Stimulated activated memory B cell treated with anti-CD40 and anti-IgM and Interleukin-4, amounts not matched to agents 10 μg/mL and 1 μg/mL and 100 μg/mL, for 72 hours (primary cell): ENCODE results near the gene TLE3.

ENCODE experiments used
- ATAC-seq: fragments of 150-1000 bp; cut with Tn5 transposase; 2 replicates; pipeline ENCODE4 v1.10.0; 2021
- H3K27ac Mint-ChIP-seq: one replicate; pipeline ENCODE4 v1.8.0; 2022; ENCODE audit warnings: mild to moderate bottlenecking, mixed read lengths
- H3K27me3 Mint-ChIP-seq: one replicate; pipeline ENCODE4 v1.8.0; 2022; ENCODE audit warnings: mixed read lengths
- H3K36me3 Mint-ChIP-seq: one replicate; pipeline ENCODE4 v1.8.0; 2022; ENCODE audit warnings: mixed read lengths
- H3K4me1 Mint-ChIP-seq: one replicate; pipeline ENCODE4 v1.8.0; 2022; ENCODE audit warnings: mixed read lengths
- H3K4me3 Mint-ChIP-seq: one replicate; pipeline ENCODE4 v1.8.0; 2022; ENCODE audit warnings: mild to moderate bottlenecking, moderate library complexity, mixed read lengths
- H3K9me3 Mint-ChIP-seq: one replicate; pipeline ENCODE4 v1.8.0; 2022; ENCODE audit warnings: mixed read lengths

TLE3 gene

DNA sequence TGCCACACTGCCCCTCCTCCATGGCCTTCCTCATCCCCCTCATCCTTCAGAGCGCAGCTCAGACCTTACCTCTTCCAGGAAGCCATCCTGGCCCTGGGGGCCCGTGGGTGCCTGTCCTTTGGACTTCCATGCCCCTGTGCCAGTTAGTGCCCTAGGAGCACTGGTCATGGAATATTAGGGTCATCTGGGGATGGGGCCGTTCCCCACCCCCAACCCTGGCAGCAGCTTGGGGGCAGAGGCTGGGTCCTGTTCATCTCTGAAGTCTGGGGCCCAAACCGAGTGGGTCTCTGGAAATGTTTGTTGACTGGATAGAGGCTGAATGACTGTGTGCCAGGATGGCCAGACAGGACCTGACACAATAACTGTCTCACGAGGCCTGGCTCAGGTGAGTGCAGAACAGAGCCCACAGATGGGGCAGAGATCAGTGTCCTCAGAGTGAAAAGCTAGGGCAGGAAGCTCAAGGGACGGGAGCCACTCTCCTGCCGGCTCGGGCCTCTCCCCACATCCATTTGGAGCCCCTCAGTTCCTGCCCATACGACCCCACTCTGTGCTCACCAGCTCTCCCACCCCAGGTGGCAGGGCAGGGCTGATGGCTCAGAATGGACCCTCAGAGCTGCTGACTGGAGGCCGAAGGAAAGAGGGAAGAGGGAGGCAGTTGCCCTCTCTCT lies 62.5 kb downstream of the TLE3 start:
- H3K36me3 Mint-ChIP-seq = peaks cover 6% of the 10 kb centered on the region
- ATAC-seq = no peak
- H3K9me3 Mint-ChIP-seq = no peaks in the 10 kb centered on the region
- H3K4me1 Mint-ChIP-seq = peaks cover 72% of the 10 kb centered on the region
- H3K27ac Mint-ChIP-seq = peak overlapping the region; percentile 77
- H3K4me3 Mint-ChIP-seq = no peak overlapping the region
- H3K27me3 Mint-ChIP-seq = no peaks in the 10 kb centered on the region

DNA sequence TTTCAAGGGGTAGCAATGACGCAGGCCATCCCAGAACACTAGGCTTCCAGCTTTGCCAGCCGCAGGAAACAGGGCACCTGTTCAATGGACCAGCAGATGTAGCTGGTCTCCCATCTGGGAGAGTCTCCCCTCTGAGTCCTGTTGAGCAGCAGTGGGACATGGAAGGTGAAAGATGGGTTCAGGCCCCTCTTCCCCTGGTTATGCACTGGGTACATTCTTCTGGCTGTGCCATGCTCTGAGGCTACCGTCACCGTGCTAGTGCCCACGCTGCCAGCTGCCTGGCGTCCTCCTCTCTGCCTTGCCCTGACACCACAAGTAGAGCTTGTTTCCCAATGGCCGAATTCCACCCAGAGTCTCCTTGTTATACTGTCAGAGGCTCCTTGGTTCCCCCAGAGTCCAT lies 63.1 kb downstream of the TLE3 start:
- peak overlapping the region; percentile 77 for H3K27ac Mint-ChIP-seq
- H3K4me3 Mint-ChIP-seq = no peak overlapping the region
- H3K36me3 Mint-ChIP-seq = peaks cover 6% of the 10 kb centered on the region
- no peak for ATAC-seq
- no peaks in the 10 kb centered on the region for H3K9me3 Mint-ChIP-seq
- no peaks in the 10 kb centered on the region for H3K27me3 Mint-ChIP-seq
- peaks cover 72% of the 10 kb centered on the region for H3K4me1 Mint-ChIP-seq

GRCh38 chr15:70034141-70034540 lies 63.6 kb downstream of the TLE3 start:
- H3K9me3 Mint-ChIP-seq = no peaks in the 10 kb centered on the region
- H3K27ac Mint-ChIP-seq = peak overlapping the region; percentile 77
- H3K4me3 Mint-ChIP-seq = no peak overlapping the region
- no peaks in the 10 kb centered on the region for H3K27me3 Mint-ChIP-seq
- no peak for ATAC-seq
- H3K4me1 Mint-ChIP-seq = peaks cover 77% of the 10 kb centered on the region
- peaks cover 6% of the 10 kb centered on the region for H3K36me3 Mint-ChIP-seq

- Mint-ChIP-seq H3K4me3 (no peak overlapping the region), H3K4me1 (peaks cover 75% of the 10 kb centered on the region), H3K27ac (peak overlapping the region; percentile 77), H3K27me3 (no peaks in the 10 kb centered on the region), H3K9me3 (no peaks in the 10 kb centered on the region), H3K36me3 (peaks cover 6% of the 10 kb centered on the region)
- ATAC-seq = no peak
Observed at GRCh38 chr15:70033529-70034140, 64.1 kb downstream of the TLE3 start.

DNA sequence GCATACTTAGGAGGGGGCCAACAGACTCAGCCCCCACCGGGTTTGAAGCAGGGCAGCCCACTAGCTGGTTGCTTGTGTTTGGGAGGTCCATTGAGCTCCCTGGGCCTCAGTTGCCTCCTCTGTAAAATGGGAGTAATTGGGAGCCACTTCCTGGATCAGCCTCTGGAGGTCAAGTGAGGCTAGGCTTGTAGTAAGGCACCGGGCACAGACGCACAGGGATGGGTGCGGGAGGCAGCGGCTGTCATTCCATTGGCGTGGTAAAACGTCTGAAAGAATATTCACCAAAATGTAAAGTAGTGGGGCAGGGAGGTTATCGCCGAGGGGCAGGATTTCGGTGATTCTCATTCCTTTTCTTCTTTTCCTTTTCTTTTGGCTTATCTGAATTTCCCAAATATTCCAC lies 64.6 kb downstream of the TLE3 start:
- Mint-ChIP-seq H3K27me3 (no peaks in the 10 kb centered on the region), H3K9me3 (no peaks in the 10 kb centered on the region), H3K36me3 (peaks cover 6% of the 10 kb centered on the region), H3K4me1 (peaks cover 70% of the 10 kb centered on the region), H3K4me3 (no peak overlapping the region), H3K27ac (peak overlapping the region; percentile 51)
- no peak for ATAC-seq

GRCh38 chr15:70032509-70032908 lies 65.2 kb downstream of the TLE3 start:
- Mint-ChIP-seq H3K4me1 (peaks cover 64% of the 10 kb centered on the region), H3K9me3 (no peaks in the 10 kb centered on the region), H3K4me3 (no peak overlapping the region), H3K27me3 (no peaks in the 10 kb centered on the region), H3K36me3 (peaks cover 6% of the 10 kb centered on the region), H3K27ac (peak overlapping the region; percentile 51)
- ATAC-seq = no peak

GRCh38 chr15:70031713-70032112 lies 66.0 kb downstream of the TLE3 start:
- Mint-ChIP-seq H3K4me3 (no peak overlapping the region), H3K27me3 (no peaks in the 10 kb centered on the region), H3K27ac (peak overlapping the region; percentile 40)

DNA sequence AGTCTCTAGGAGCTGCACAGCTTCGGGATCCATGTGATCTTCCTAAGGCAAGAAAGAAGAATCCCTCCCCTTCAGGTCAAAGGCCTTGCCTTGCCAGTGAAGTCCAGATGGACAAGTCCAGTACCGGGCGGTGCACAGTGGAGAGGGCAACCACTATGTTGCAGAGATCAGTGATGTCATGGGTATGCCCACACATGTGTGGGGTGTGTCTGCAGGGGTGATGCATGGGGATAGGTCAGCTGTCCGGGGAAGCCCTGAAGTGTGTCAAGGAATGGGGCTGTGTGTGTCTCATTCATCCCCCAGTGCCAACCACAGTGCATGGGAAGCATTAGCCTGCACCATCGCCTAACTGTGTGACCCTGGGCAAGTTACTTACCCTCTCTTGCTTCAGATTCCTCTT lies 66.5 kb downstream of the TLE3 start:
- H3K36me3 Mint-ChIP-seq = peaks cover 6% of the 10 kb centered on the region
- H3K4me3 Mint-ChIP-seq = no peak overlapping the region
- no peak for ATAC-seq
- H3K9me3 Mint-ChIP-seq = no peaks in the 10 kb centered on the region
- no peaks in the 10 kb centered on the region for H3K27me3 Mint-ChIP-seq
- H3K27ac Mint-ChIP-seq = peak overlapping the region; percentile 40
- H3K4me1 Mint-ChIP-seq = peaks cover 60% of the 10 kb centered on the region

More at GRCh38 chr15:70031713-70032112, 66.0 kb downstream of the TLE3 start:
- peaks cover 6% of the 10 kb centered on the region for H3K36me3 Mint-ChIP-seq
- H3K9me3 Mint-ChIP-seq = no peaks in the 10 kb centered on the region
- ATAC-seq = no peak
- peaks cover 60% of the 10 kb centered on the region for H3K4me1 Mint-ChIP-seq

DNA sequence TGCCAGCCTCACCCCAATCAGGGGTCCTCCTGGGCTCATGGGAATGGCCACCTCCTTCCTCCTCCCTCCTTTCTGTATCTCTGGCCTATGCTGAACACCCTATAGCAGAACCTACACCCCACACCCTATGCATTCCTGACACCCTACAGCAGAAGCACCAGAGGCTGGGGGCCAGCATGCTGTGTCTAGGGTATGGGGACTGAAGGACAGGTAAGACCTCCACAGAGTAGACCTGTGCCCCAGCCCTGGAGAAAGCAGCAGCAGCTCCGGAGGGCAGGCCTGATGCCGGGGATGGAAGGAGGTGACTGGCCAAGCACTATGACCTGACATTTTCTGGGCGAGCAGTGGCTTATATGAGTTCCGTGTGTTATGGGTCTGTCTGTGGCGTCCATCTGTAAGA lies 66.9 kb downstream of the TLE3 start:
- no peak for ATAC-seq
- Mint-ChIP-seq H3K9me3 (no peaks in the 10 kb centered on the region), H3K27ac (peak overlapping the region; percentile 40), H3K4me1 (peaks cover 58% of the 10 kb centered on the region), H3K4me3 (no peak overlapping the region), H3K27me3 (no peaks in the 10 kb centered on the region), H3K36me3 (peaks cover 6% of the 10 kb centered on the region)

DNA sequence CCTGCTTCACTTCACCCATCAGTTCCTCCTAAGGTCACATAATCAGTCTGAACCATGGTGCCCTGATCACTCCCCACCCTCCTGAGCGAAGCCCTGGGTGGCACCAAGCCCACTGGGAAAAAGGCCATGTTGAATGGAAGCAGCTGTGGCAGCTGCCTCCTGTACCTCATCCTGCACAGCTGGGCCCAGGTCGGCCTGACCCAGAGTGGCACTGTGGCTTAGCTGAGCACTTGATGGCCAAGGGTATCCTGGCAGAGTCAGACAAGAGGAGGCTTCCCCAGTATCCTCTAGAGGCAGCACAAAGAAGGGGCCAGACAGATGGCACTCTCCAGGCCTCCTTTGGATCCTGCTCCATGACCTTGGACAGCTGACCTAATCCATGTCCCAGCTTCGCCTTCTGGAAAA lies 68.4 kb downstream of the TLE3 start:
- Mint-ChIP-seq H3K27ac (peak overlapping the region; percentile 40), H3K4me1 (peaks cover 58% of the 10 kb centered on the region), H3K36me3 (peaks cover 6% of the 10 kb centered on the region), H3K9me3 (no peaks in the 10 kb centered on the region), H3K4me3 (no peak overlapping the region), H3K27me3 (no peaks in the 10 kb centered on the region)
- no peak for ATAC-seq

- H3K27me3 Mint-ChIP-seq = no peaks in the 10 kb centered on the region
- H3K9me3 Mint-ChIP-seq = no peaks in the 10 kb centered on the region
- peaks cover 6% of the 10 kb centered on the region for H3K36me3 Mint-ChIP-seq
- no peak for ATAC-seq
- no peak overlapping the region for H3K4me3 Mint-ChIP-seq
- H3K27ac Mint-ChIP-seq = no peak overlapping the region
- H3K4me1 Mint-ChIP-seq = peaks cover 70% of the 10 kb centered on the region
Observed at GRCh38 chr15:70027518-70027917, 70.2 kb downstream of the TLE3 start.

GRCh38 chr15:70026991-70027390 lies 70.7 kb downstream of the TLE3 start:
- H3K27ac Mint-ChIP-seq = no peak overlapping the region
- H3K36me3 Mint-ChIP-seq = peaks cover 6% of the 10 kb centered on the region
- no peaks in the 10 kb centered on the region for H3K9me3 Mint-ChIP-seq
- H3K4me1 Mint-ChIP-seq = peaks cover 76% of the 10 kb centered on the region
- no peak for ATAC-seq
- no peak overlapping the region for H3K4me3 Mint-ChIP-seq
- no peaks in the 10 kb centered on the region for H3K27me3 Mint-ChIP-seq

GRCh38 chr15:70025413-70026296 lies 72.1 kb downstream of the TLE3 start:
- H3K27me3 Mint-ChIP-seq = no peaks in the 10 kb centered on the region

DNA sequence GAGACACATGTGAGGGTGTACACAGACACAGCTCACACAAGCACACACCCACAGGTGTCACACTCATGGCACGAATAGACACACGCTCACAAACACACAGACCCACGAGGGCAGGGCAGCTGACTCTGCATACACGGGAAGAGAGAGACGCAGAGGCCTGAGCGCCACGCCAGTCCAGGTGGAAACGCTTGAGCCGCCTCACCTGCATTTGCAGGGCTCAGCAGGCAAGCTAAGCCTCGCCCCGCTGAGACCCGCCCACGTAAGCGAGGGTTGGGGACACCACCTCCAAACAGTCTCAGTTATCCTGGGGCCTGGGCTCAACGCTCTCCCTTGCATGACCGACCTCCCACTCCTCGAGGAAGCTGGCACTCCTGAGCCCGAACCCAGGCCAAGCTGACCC lies 73.2 kb downstream of the TLE3 start:
- H3K9me3 Mint-ChIP-seq = no peaks in the 10 kb centered on the region
- H3K36me3 Mint-ChIP-seq = no peaks in the 10 kb centered on the region
- ATAC-seq = no peak
- peaks cover 68% of the 10 kb centered on the region for H3K4me1 Mint-ChIP-seq
- no peak overlapping the region for H3K4me3 Mint-ChIP-seq
- no peaks in the 10 kb centered on the region for H3K27me3 Mint-ChIP-seq
- peak overlapping the region; percentile 85 for H3K27ac Mint-ChIP-seq

More at GRCh38 chr15:70025413-70026296, 72.1 kb downstream of the TLE3 start:
- no peaks in the 10 kb centered on the region for H3K9me3 Mint-ChIP-seq
- ATAC-seq = no peak
- no peaks in the 10 kb centered on the region for H3K36me3 Mint-ChIP-seq
- H3K4me3 Mint-ChIP-seq = no peak overlapping the region
- H3K4me1 Mint-ChIP-seq = peaks cover 74% of the 10 kb centered on the region
- H3K27ac Mint-ChIP-seq = peak overlapping the region; percentile 85

GRCh38 chr15:70023769-70024491 lies 73.8 kb downstream of the TLE3 start:
- peak overlapping the region; percentile 85 for H3K27ac Mint-ChIP-seq
- no peak for ATAC-seq
- no peaks in the 10 kb centered on the region for H3K36me3 Mint-ChIP-seq
- H3K4me1 Mint-ChIP-seq = peaks cover 68% of the 10 kb centered on the region
- no peaks in the 10 kb centered on the region for H3K9me3 Mint-ChIP-seq
- no peak overlapping the region for H3K4me3 Mint-ChIP-seq
- no peaks in the 10 kb centered on the region for H3K27me3 Mint-ChIP-seq
